GM18502 (cell line): ENCODE measurements around the gene USE1.
A peak's percentile ranks its signal among the peaks of the same experiment; 100 is the strongest.
"Not testable (repeated sequence)": the region's sequence is repeated elsewhere in the genome, so short reads cannot be mapped to it uniquely, and the experiment has no call there.

ENCODE experiments used
- ATAC-seq: cut with Tn5 transposase; IDR thresholded peaks from one replicate; pipeline ENCODE4 v1.9.1; 2021; ENCODE audit warnings: mild to moderate bottlenecking; ENCODE audit not compliant: unreplicated experiment, poor library complexity

Gene USE1, protein sequence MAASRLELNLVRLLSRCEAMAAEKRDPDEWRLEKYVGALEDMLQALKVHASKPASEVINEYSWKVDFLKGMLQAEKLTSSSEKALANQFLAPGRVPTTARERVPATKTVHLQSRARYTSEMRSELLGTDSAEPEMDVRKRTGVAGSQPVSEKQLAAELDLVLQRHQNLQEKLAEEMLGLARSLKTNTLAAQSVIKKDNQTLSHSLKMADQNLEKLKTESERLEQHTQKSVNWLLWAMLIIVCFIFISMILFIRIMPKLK

DNA sequence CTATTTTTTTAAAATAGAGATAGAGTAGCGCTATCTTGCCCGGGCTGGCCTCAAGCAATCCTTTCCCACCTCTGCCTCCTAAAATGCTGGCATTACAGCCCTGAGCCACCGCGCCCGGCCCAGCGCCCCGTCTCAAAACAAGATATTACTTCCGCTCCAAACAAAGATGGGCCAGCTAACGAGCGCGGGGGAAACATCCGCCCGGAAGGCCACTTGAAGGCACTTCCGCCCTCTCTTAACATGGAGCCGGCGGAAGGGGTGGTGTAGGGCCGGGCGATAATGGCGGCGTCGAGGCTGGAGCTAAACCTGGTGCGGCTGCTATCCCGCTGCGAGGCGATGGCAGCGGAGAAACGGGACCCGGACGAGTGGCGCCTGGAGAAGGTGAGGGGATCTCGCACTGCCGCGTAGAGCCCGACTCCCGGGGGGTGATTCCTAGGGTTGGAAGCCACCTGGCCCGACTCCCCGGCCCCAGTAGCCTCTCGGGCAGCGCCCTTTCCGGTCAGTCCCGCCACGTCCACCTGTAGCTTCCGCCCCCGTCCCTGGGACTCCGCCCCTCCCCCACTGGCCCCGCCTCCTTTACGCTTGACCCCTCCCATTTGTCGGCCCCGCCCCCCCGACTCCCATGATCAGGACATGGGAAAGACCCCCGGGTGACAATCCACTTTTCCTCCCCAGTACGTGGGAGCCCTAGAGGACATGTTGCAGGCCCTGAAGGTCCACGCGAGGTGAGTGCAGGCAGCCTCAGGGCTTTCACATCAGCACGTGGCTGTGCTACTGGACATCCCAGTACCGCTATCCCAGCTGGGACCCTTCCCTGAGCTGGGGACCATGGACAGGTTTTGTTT, at the start of gene USE1:
Gene USE1 (plus strand): TSS at position 231 of the 845 bp plus-strand sequence. CDS start 49 bp downstream, at position 280.
- peak; percentile 82 for ATAC-seq

- no peak for ATAC-seq
These were observed 49.4 kb upstream of the USE1 start for GRCh38 chr19:17165715-17166114.

- ATAC-seq = no peak
These were observed 44.4 kb upstream of the USE1 start for GRCh38 chr19:17170538-17171297.

GRCh38 chr19:17171874-17172273, 43.3 kb upstream of the USE1 start:
- ATAC-seq = no peak

GRCh38 chr19:17172624-17173345, 42.4 kb upstream of the USE1 start:
- ATAC-seq = no peak

GRCh38 chr19:17178291-17178690, 36.9 kb upstream of the USE1 start:
- ATAC-seq = no peak

GRCh38 chr19:17180997-17181702, 34.0 kb upstream of the USE1 start:
- no peak for ATAC-seq

DNA sequence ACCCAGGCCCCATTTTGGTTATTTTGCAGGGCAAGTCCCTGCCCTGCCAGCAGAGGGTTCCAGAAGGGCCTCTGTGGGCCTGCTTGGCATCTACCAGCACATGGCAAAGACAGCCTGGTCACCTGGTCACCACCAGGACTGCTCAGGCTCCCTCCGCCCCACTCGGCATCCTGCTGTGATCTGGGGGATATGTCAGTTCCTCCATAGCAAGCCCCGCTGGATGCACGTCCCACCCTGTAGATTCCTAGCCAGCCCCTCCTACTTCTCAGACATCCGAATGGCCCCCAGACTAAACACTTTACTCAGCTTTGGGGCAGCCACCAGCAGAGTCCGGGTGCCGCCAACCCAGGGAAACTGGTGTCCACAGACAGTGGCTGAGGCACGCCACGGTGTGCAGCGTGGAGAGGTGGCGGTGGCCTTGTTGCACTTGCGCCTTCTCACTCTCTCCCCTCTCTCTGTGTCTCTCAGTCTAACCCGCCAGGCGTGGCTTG, 31.8 kb upstream of the USE1 start:
- no peak for ATAC-seq

- ATAC-seq = peak; percentile 52
These were observed 31.3 kb upstream of the USE1 start for GRCh38 chr19:17183858-17184321.

- no peak for ATAC-seq
These were observed 30.8 kb upstream of the USE1 start for GRCh38 chr19:17184371-17184841.

DNA sequence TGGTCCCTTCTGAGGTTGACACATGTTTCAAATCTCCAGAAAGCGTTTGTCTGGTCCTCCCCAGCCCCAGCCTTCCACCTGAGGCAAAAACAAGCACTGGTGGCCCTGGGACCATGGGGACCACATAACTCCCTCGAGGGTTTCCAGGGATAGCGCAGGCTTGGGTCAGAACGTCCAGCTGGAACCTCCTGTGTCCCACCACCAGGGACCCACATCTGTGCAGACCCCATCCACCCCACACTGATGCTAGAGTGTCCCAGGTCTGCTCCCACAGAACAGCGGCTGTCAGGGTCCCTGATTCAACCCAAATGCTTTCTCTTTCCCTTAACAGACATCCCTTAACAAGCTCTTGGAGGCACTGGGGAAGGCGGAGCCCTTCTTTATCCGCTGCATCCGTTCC, 29.6 kb upstream of the USE1 start:
- ATAC-seq = no peak

DNA sequence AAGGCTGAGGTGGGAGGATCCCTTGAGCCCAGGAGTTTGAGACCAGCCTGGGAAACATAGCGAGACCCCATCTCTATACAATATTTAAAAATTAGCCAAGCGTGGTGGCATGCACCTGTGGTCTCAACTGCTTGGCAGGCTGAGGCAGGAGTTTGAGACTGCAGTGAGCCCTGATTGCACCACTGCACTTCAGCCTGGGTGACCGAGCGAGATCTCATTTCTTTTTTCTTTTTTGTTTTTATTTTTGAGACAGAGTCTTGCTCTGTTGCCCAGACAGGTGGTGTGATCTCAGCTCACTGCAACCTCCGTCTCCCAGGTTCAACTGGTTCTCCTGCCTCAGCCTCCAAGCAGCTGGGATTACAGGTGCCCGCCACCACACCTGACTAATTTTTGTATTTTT, 23.4 kb upstream of the USE1 start:
- not testable (repeated sequence) for ATAC-seq

DNA sequence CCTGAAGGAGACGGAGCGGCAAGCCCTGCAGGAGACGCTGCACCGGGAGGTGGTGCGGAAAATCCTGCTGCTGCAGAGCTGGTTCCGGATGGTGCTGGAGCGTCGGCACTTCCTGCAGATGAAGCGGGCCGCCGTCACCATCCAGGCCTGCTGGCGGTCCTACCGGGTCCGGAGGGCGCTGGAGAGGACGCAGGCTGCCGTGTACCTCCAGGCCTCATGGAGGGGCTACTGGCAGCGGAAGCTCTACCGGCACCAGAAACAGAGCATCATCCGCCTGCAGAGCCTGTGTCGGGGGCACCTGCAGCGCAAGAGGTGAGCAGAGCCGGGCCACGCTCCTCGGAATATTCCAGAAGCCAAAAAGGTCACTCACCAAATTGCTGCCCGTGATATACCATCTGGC, 22.4 kb upstream of the USE1 start:
- no peak for ATAC-seq

DNA sequence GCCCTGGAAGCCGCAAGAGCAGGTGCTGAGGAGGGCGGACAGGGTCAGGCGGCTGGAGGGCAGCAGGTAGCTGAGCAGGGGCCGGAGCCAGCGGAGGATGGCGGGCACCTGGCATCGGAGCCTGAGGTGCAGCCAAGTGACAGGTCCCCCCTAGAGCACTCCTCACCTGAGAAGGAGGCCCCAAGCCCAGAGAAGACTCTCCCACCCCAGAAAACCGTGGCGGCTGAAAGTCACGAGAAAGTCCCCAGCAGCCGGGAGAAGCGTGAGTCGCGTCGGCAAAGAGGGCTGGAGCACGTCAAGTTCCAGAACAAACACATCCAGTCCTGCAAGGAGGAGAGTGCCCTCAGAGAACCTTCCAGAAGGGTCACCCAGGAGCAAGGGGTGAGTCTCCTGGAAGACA, 20.5 kb upstream of the USE1 start:
- ATAC-seq = no peak

- ATAC-seq = no peak
These were observed 20.1 kb upstream of the USE1 start for GRCh38 chr19:17195106-17195505.

DNA sequence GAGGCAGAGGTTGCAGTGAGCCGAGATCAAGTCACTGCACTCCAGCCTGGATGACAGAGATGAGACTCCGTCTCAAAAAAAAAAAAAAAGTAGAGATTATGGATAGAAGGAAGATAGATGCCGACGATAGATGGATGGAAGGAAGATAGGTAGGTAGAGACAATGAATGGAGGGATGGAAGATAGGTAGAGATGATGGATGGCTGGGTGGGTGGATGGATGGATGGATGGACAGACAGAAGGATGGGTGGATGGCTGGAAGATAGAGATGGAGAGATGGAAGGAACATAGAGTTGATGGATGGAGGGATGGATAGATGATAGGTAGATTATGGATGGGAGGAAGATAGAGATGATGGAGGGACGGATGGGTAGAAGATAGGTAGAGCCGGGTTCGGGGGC, 18.5 kb upstream of the USE1 start:
- ATAC-seq = no peak

DNA sequence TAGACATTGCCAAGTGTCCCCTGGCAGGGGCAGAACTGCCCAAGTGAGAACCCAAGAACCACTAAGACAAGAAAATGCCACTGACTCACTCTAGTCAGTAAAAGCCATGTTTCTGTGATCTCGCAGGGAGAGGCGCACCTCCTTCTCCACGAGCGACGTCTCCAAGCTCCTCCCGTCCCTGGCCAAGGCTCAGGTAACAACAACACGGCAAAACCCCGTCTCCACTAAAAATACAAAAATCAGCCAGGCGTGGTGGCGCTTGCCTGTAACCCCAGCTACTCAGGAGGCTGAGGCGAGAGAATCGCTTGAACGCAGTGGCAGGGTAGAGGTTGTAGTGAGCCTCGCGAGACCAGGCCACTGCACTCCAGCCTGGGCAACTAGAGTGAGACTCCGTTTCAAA, 17.5 kb upstream of the USE1 start:
- no peak for ATAC-seq

- no peak for ATAC-seq
These were observed 14.6 kb upstream of the USE1 start for GRCh38 chr19:17200408-17201079.

DNA sequence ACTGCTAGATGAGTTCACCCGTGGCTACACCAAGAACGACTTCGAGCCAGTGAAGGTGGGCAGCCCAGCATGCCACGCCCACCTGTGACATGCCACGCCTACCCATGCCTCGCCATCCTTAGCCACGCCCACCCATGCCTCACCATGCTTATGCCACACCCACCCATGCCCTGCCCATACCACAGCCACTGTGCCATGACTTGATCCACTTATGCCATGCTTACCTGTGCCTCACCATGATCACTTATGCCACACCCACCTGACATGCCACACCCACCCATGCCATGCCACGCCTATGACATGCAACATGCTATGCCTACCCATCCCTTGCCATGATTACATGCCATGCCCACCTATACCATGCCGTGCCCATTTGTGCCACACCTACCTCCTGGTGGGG, 12.9 kb upstream of the USE1 start:
- ATAC-seq = no peak
